Measurements from ENCODE around the gene PAX5. TPM values are rescaled to one million over a fixed set of nuclear protein-coding genes. Genes with fewer than 3 reads are reported as not detected.

Gene PAX5
- total RNA-seq, 6 experiments from 2014 or later: not detected

DNA sequence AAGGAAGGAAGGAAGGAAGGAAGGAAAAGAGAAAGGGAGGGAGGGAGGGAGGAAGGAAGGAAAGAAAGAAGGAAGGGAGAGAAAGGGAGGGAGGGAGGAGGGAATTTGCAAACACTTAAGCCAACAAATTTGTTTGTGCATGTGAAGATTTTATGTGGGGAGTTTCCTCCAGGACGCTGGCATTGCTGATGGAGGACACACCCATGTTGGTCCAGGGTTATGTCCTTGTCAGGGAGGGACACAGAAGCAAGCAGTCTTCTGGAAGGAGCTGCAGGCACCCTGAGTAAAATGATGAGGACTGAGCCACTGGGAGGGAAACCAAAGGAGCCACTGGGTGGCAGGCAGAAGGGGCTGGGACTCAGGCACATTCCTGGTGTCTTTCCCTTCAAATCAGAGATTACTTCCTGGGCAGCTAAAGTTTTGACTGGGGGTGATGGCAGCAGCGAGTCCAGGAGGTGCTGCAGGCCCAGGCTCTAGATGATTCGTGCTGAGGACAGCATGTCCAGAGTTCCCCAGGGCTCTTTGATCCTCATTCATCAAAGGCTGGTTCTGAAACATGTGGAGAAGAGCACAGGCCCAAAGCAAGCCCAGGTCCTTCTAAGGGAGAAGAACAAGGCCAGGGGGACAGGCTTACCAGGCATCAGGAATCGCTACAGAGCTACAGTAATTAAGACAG is 109.2 kb downstream of the PAX5 start:
- no peaks in the 10 kb centered on the region for H3K9me3 Mint-ChIP-seq
- no peak overlapping the region for H3K27ac Mint-ChIP-seq
- peaks cover 68% of the 10 kb centered on the region for H3K4me1 Mint-ChIP-seq (ENCODE audit: low read depth)
- H3K4me3 Mint-ChIP-seq: no peak overlapping the region
- no peak for TF ChIP-seq CTCF (IDR thresholded peaks at IDR 0.05)
- DNase-seq: no peak
- peaks cover 15% of the 10 kb centered on the region for H3K27me3 Mint-ChIP-seq (ENCODE audit: insufficient read depth)
- no peaks in the 10 kb centered on the region for H3K36me3 Mint-ChIP-seq (ENCODE audit: low read depth)

- H3K4me1 Mint-ChIP-seq (ENCODE audit: low read depth): peaks cover 64% of the 10 kb centered on the region
- no peak for TF ChIP-seq CTCF (IDR thresholded peaks at IDR 0.05)
- no peaks in the 10 kb centered on the region for H3K9me3 Mint-ChIP-seq
- peak; percentile 88 for DNase-seq
- no peak overlapping the region for H3K4me3 Mint-ChIP-seq
- H3K27me3 Mint-ChIP-seq (ENCODE audit: insufficient read depth): peaks cover 13% of the 10 kb centered on the region
- H3K27ac Mint-ChIP-seq: peak overlapping the region; percentile 43; the same call in 1 of the 2 replicates
- no peaks in the 10 kb centered on the region for H3K36me3 Mint-ChIP-seq (ENCODE audit: low read depth)
Measured at GRCh38 chr9:36924071-36924470, 110.0 kb downstream of the PAX5 start.

DNA sequence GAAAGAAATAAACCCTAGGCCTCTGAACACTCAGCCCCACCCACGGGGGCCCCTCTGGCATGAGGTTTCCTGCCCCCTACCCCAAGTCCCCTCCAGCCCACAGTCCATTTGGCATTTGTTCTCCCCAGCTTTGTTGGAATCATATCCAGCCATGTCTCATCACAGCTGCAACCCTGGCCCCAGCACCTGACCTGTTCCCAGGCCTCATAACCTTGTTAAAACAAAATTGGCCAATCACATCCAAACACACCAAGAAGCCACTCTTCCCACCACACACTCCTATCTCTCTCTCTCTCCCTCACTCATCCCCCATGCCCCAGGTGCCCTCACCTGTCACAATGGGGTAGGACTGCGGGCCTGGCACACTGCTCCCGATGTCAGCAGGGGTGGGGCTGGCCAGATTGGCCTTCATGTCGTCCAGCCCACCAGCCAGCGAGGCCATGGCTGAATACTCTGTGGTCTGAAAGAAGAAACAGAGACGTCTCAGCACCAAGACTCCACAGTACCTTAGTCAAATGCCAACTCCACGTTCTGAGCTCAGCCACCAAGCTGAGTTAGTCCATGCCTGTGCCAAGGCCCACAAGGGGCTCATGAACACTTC is 110.9 kb downstream of the PAX5 start:
- TF ChIP-seq CTCF (IDR thresholded peaks at IDR 0.05): no peak
- H3K4me1 Mint-ChIP-seq (ENCODE audit: low read depth): peaks cover 54% of the 10 kb centered on the region
- H3K4me3 Mint-ChIP-seq: no peak overlapping the region
- DNase-seq: no peak
- no peak overlapping the region for H3K27ac Mint-ChIP-seq
- H3K9me3 Mint-ChIP-seq: no peaks in the 10 kb centered on the region
- H3K27me3 Mint-ChIP-seq (ENCODE audit: insufficient read depth): peaks cover 15% of the 10 kb centered on the region
- no peaks in the 10 kb centered on the region for H3K36me3 Mint-ChIP-seq (ENCODE audit: low read depth)

GRCh38 chr9:36922548-36922947 is 111.5 kb downstream of the PAX5 start:
- Mint-ChIP-seq H3K4me1 (ENCODE audit: low read depth) (peaks cover 53% of the 10 kb centered on the region), H3K36me3 (ENCODE audit: low read depth) (no peaks in the 10 kb centered on the region), H3K27ac (no peak overlapping the region), H3K4me3 (no peak overlapping the region), H3K9me3 (no peaks in the 10 kb centered on the region), H3K27me3 (ENCODE audit: insufficient read depth) (peaks cover 17% of the 10 kb centered on the region)
- no peak for DNase-seq
- TF ChIP-seq CTCF (IDR thresholded peaks at IDR 0.05): no peak

DNA sequence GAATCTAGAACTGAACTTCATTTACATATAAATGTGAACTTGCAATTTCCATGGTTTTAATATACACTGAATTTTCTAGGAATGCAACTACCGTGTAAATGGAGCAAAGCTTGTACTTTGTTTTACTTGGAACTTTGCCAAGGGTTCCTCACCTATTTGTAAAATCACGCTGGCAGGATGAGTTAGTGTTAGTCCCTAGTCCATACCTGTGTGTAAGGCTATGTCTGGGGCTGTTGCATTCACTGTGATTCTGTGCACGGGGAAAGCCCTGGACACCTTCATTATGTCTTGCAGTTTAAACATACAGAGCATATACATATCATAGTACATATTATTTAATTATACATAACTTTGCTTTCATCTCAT is 119.9 kb downstream of the PAX5 start:
- TF ChIP-seq CTCF (IDR thresholded peaks at IDR 0.05): no peak
- Mint-ChIP-seq H3K27me3 (ENCODE audit: insufficient read depth) (peaks cover 44% of the 10 kb centered on the region), H3K4me1 (ENCODE audit: low read depth) (no peaks in the 10 kb centered on the region), H3K4me3 (no peak overlapping the region), H3K27ac (no peak overlapping the region), H3K36me3 (ENCODE audit: low read depth) (no peaks in the 10 kb centered on the region; the same call in 1 of the 2 replicates), H3K9me3 (no peaks in the 10 kb centered on the region; the same call in 1 of the 2 replicates)
- DNase-seq: no peak

All from HFFc6 (cell line).